ENCODE measurements around the gene ZIC1. TPM values are rescaled to one million over a fixed set of nuclear protein-coding genes. Genes with fewer than 3 reads are reported as not detected.

ZIC1 gene
- total and polyA plus RNA-seq, 9 of the 15 experiments (the other 6 are each of a cell fraction or from before 2014, with no cell fraction given) = 0.21 to 0.42 TPM; not detected in 7

DNA sequence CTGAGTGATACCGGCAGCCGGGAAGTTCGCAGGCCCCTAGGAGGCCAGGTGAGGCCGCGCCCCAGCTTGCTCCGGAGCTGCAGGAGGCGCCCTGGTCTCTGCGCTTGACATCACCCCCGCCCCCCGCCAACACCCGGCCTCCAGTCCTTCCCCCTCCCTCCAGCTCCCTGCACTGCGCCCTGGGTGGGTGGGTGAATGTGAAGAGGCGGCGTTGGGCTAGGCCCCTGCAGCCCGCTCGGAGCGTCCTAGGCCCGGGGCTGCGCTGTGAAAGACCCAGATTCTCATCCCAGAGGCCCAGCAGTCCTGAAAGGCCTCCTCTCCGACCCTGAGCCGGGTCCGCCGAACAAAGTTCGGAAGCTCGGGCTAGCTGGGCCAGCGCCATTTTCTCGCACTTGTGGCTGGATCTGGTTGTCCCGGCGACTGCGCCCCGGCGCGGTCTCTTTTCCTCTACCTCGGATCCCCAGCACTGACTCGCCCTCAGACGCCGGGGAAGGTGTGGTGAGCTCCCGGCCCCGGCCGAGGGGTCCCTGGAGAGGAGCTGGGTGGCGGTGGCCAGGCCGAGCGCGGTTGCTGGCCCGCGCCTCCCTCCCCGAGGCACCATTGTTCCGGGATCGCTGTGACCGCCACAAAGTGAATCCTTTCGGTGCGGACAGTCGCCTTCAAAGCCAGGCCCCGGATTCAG is 15.8 kb upstream of the ZIC1 start (continued):
- TF ChIP-seq, protein P1, sequence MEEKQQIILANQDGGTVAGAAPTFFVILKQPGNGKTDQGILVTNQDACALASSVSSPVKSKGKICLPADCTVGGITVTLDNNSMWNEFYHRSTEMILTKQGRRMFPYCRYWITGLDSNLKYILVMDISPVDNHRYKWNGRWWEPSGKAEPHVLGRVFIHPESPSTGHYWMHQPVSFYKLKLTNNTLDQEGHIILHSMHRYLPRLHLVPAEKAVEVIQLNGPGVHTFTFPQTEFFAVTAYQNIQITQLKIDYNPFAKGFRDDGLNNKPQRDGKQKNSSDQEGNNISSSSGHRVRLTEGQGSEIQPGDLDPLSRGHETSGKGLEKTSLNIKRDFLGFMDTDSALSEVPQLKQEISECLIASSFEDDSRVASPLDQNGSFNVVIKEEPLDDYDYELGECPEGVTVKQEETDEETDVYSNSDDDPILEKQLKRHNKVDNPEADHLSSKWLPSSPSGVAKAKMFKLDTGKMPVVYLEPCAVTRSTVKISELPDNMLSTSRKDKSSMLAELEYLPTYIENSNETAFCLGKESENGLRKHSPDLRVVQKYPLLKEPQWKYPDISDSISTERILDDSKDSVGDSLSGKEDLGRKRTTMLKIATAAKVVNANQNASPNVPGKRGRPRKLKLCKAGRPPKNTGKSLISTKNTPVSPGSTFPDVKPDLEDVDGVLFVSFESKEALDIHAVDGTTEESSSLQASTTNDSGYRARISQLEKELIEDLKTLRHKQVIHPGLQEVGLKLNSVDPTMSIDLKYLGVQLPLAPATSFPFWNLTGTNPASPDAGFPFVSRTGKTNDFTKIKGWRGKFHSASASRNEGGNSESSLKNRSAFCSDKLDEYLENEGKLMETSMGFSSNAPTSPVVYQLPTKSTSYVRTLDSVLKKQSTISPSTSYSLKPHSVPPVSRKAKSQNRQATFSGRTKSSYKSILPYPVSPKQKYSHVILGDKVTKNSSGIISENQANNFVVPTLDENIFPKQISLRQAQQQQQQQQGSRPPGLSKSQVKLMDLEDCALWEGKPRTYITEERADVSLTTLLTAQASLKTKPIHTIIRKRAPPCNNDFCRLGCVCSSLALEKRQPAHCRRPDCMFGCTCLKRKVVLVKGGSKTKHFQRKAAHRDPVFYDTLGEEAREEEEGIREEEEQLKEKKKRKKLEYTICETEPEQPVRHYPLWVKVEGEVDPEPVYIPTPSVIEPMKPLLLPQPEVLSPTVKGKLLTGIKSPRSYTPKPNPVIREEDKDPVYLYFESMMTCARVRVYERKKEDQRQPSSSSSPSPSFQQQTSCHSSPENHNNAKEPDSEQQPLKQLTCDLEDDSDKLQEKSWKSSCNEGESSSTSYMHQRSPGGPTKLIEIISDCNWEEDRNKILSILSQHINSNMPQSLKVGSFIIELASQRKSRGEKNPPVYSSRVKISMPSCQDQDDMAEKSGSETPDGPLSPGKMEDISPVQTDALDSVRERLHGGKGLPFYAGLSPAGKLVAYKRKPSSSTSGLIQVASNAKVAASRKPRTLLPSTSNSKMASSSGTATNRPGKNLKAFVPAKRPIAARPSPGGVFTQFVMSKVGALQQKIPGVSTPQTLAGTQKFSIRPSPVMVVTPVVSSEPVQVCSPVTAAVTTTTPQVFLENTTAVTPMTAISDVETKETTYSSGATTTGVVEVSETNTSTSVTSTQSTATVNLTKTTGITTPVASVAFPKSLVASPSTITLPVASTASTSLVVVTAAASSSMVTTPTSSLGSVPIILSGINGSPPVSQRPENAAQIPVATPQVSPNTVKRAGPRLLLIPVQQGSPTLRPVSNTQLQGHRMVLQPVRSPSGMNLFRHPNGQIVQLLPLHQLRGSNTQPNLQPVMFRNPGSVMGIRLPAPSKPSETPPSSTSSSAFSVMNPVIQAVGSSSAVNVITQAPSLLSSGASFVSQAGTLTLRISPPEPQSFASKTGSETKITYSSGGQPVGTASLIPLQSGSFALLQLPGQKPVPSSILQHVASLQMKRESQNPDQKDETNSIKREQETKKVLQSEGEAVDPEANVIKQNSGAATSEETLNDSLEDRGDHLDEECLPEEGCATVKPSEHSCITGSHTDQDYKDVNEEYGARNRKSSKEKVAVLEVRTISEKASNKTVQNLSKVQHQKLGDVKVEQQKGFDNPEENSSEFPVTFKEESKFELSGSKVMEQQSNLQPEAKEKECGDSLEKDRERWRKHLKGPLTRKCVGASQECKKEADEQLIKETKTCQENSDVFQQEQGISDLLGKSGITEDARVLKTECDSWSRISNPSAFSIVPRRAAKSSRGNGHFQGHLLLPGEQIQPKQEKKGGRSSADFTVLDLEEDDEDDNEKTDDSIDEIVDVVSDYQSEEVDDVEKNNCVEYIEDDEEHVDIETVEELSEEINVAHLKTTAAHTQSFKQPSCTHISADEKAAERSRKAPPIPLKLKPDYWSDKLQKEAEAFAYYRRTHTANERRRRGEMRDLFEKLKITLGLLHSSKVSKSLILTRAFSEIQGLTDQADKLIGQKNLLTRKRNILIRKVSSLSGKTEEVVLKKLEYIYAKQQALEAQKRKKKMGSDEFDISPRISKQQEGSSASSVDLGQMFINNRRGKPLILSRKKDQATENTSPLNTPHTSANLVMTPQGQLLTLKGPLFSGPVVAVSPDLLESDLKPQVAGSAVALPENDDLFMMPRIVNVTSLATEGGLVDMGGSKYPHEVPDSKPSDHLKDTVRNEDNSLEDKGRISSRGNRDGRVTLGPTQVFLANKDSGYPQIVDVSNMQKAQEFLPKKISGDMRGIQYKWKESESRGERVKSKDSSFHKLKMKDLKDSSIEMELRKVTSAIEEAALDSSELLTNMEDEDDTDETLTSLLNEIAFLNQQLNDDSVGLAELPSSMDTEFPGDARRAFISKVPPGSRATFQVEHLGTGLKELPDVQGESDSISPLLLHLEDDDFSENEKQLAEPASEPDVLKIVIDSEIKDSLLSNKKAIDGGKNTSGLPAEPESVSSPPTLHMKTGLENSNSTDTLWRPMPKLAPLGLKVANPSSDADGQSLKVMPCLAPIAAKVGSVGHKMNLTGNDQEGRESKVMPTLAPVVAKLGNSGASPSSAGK (IDR thresholded peaks at IDR 0.05) = no peak
- no peak for TF ChIP-seq POLR3G (IDR thresholded peaks at IDR 0.05; ENCODE audit: extremely low read depth, insufficient read length, insufficient replicate concordance)
- no peak for TF ChIP-seq ZNF212 (CRISPR knock-in tag; IDR thresholded peaks at IDR 0.05)
- TF ChIP-seq HNRNPK (IDR thresholded peaks at IDR 0.05; ENCODE audit: low read depth, low read length, poor library complexity, severe bottlenecking) = no peak
- TF ChIP-seq SMAD1 (IDR thresholded peaks at IDR 0.05; ENCODE audit: low read depth, low read length, partially characterized antibody) = no peak
- no peak for TF ChIP-seq HMG20B (CRISPR knock-in tag; IDR thresholded peaks at IDR 0.05)
- peak; percentile 41 for TF ChIP-seq ZFX (CRISPR knock-in tag; IDR thresholded peaks at IDR 0.05)
- no peak for TF ChIP-seq HDAC6 (IDR thresholded peaks at IDR 0.05; ENCODE audit: low read depth, low read length)
- TF ChIP-seq ZNF586 (CRISPR knock-in tag; conservative IDR thresholded peaks at IDR 0.05) = no peak
- TF ChIP-seq HLTF (IDR thresholded peaks at IDR 0.05) = no peak
- TF ChIP-seq ZNF217 (CRISPR knock-in tag; IDR thresholded peaks at IDR 0.05) = no peak
- TF ChIP-seq, protein P2, sequence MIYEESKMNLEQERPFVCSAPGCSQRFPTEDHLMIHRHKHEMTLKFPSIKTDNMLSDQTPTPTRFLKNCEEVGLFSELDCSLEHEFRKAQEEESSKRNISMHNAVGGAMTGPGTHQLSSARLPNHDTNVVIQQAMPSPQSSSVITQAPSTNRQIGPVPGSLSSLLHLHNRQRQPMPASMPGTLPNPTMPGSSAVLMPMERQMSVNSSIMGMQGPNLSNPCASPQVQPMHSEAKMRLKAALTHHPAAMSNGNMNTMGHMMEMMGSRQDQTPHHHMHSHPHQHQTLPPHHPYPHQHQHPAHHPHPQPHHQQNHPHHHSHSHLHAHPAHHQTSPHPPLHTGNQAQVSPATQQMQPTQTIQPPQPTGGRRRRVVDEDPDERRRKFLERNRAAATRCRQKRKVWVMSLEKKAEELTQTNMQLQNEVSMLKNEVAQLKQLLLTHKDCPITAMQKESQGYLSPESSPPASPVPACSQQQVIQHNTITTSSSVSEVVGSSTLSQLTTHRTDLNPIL (CRISPR knock-in tag; IDR thresholded peaks at IDR 0.05) = no peak
- no peak for TF ChIP-seq SMAD4 (CRISPR knock-in tag; conservative IDR thresholded peaks at IDR 0.05)
- no peak for TF ChIP-seq GTF2A2 (tag; IDR thresholded peaks at IDR 0.05)
- no peak for TF ChIP-seq TSC22D4 (tag; IDR thresholded peaks at IDR 0.05)
- TF ChIP-seq RBFOX2 (IDR thresholded peaks at IDR 0.05; ENCODE audit: low read depth, low read length) = 0 out of 2 replicates have a peak, but pooled peaks have one; percentile 25
- no peak for TF ChIP-seq ZNF717 (CRISPR knock-in tag; IDR thresholded peaks at IDR 0.05)
